Measurements from ENCODE around the gene TLE6.
"Not testable (repeated sequence)": the region's sequence is repeated elsewhere in the genome, so short reads cannot be mapped to it uniquely, and the experiment has no call there.

Gene TLE6

GRCh38 chr19:2974342-2975041, 2.9 kb upstream of the TLE6 start:
- DNase-seq (ENCODE audit: low spot score): no peak

- no peak for DNase-seq (ENCODE audit: low spot score)
Measured at GRCh38 chr19:2976609-2977000, 759 bp upstream of the TLE6 start.

GRCh38 chr19:2977746-2978138, 378 bp downstream of the TLE6 start:
- DNase-seq (ENCODE audit: low spot score): no peak

GRCh38 chr19:2978166-2978767, 903 bp downstream of the TLE6 start:
- no peak for DNase-seq (ENCODE audit: low spot score)

DNA sequence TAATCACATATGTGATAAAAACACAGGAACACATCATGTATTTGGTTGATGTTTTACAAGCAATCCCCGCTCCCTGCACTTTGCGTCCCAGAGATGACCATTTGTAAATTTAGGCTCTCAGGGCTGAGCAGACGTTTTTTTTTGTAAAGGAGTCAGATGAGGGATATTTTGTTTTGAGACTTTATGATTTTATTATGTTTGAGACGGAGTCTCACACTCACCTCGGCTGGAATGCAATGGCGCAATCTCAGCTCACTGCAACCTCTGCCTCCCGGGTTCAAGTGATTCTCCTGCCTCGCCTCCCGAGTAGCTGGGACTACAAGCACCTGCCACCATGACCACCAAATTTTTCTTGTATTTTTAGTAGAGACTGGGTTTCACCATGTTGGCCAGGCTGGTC, 1.4 kb downstream of the TLE6 start:
- no peak for DNase-seq (ENCODE audit: low spot score)

- no peak for DNase-seq (ENCODE audit: low spot score)
Measured at GRCh38 chr19:2981898-2982297, 4.5 kb downstream of the TLE6 start.

- no peak for DNase-seq (ENCODE audit: low spot score)
Measured at GRCh38 chr19:2982561-2982960, 5.2 kb downstream of the TLE6 start.

- no peak for DNase-seq (ENCODE audit: low spot score)
Measured at GRCh38 chr19:2982983-2983350, 5.6 kb downstream of the TLE6 start.

DNA sequence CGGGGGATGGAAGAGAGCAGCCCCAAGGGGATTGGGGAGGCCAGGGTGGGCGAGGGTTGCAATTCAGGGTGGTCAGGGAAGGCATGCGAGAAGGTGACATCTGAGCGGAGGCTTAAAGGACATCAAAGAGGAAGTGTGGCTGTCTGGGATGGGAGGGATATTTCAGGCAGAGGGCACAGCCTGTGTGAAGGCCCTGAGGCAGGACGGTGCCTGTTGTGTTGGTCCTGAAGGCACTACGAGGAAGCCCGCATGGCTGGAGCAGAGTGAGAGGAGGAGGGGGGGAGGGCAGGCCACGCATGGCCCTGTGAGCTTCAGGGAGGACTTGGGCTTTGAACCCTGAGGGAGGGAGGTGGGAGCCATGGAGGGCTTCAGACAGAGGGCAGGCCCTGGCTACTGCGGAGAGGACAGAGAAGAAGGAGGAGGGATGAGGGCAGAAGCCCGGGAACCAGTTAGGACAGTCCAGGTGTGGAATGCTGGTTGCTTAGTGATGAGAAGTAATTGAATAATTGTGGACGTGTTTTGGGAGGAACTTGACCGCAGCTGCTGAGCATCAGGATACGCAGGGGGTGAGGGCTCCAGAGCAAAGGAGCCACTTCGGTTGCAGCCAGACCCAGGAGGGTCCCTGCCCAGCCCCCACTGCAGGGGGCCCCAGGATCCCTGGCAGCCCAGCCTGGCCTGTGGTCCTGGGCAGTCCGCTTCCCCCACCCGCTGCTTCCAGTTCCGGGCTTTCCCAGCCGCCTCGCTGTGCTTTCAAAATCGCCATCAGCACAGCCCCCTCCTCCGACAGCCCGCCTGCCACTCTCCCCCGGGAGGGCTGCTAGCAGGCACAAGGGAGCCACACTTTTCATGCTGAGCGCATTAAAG, 6.2 kb downstream of the TLE6 start:
- DNase-seq (ENCODE audit: low spot score): no peak

DNA sequence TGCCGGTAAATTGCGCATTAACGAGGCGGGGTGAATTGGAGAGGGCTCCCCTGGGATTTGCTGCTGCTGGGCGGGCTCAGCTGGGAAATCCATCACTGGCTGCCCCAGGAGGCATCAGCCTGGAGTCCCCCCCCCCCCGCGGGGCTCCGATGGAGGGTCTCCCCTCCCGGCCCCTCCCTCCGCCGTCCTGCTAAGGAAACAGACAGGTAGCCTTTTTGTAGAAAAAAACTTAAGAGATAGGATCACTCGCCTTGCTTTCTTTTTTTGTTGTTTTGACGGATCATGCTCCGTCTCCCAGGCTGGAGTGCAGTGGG, 6.8 kb downstream of the TLE6 start:
- no peak for DNase-seq (ENCODE audit: low spot score)

- no peak for DNase-seq (ENCODE audit: low spot score)
Measured at GRCh38 chr19:2986951-2987524, 9.7 kb downstream of the TLE6 start.

DNA sequence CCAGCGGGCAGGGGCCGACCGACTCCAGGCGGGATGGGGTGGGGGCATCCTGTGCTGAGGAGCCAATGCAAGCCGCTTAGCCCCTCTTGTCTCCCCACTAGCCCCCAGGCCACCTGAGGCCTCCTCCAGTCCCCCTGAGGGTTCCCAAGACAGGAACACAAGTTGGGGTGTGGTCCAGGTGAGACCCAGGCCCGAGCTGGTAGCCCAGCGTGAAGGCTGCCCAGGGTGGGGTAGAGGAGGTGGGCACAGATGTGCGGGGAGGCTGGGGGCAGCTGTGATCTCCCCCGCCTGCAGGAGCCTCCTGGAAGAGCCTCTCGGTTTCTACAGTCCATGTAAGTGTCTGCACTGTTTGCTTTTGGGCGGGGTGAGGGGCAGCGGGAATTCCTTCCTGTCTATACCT, 10.4 kb downstream of the TLE6 start:
- no peak for DNase-seq (ENCODE audit: low spot score)

GRCh38 chr19:2988568-2988967, 11.2 kb downstream of the TLE6 start:
- no peak for DNase-seq (ENCODE audit: low spot score)

DNA sequence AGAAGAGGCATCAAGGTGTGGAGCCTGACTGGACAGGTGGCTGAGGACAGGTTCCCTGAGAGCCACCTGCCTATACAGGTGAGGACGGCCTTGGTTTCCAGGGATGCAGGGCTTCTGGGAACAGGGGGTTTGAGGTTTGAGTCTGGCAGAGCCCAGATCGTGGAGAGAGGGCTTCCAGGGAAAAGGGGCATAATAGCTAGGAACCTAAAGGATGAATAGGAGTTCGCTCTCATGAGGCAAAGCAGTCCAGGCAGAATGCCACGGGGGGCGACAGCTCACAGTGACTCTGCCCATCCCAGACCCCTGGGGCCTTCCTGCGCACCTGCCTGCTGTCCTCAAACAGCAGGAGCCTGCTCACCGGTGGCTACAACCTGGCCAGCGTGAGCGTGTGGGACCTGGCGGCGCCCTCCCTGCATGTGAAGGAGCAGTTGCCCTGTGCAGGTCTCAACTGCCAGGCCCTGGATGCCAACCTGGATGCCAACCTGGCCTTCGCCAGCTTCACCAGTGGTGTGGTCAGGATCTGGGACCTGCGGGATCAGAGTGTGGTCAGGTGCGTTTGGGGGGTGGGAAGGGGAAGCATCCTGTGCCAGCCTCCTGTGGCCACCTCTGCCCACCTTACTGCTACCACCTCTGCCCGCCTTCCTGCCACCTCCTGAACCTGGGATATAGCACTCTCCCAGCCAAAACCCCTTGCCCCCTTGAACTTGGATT, 12.0 kb downstream of the TLE6 start:
- no peak for DNase-seq (ENCODE audit: low spot score)

DNA sequence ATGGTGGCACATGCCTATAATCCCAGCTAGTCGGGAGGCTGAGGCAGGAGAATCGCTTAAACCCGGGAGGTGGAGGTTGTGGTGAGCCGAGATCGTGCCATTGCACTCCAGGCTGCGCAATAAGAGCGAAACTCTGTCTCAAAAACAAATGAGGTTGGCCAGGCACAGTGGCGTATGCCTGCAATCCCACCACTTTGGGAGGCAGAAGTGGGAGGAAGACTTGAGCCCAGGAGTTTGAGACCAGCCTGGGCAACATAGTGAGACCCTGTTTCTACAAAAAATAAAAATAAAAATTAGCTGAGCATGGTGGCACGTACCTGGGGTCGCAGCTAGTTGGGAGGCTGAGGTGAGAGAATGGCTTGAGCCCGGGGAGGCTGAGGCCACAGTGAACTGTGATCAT, 15.0 kb downstream of the TLE6 start:
- not testable (repeated sequence) for DNase-seq (ENCODE audit: low spot score)

- DNase-seq (ENCODE audit: low spot score): no peak
Measured at GRCh38 chr19:2992958-2993357, 15.6 kb downstream of the TLE6 start.

DNA sequence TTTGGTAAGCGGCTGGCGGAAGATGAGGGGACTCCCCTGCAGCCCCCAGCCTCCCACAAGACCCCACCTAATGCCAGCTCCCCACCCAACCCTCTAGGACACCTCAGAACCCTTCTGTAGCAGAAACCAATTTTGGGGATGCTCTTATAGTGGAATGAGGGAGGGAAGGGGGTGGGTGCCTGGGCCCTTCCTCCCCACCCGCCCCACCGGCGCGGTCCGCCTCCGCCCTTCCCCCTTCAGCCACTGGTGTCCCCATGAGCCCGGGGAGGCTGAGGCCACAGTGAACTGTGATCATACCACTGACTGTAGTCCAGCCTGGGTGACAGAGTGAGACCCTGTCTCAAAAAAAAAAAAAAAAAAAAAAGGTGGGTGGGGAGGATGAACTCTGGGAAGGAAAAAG, 16.2 kb downstream of the TLE6 start:
- DNase-seq (ENCODE audit: low spot score): no peak

DNA sequence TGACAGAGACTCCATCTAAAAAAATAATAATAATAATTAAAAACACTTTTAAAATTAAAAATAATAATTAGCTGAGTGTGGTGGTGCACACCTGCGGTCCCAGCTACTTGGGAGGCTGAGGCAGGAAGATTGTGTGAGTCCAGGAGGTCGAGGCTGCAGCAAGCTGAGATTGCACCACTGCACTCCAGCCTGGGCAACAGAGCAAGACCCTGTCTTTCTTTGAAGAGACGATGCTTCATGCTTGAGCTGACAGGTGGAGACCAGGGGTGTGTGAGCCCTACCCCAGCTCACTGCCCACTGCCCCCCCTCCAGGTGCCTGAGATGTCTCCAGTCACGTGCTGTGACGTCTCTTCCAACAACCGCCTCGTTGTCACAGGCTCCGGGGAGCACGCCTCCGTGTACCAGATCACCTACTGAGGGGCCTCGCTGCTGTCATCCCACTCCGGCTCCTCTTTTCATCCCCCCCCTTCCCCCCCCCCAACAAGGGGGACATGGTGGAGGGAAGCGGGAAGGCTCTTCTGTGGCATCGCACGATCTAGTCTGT, 17.3 kb downstream of the TLE6 start:
- no peak for DNase-seq (ENCODE audit: low spot score)

DNA sequence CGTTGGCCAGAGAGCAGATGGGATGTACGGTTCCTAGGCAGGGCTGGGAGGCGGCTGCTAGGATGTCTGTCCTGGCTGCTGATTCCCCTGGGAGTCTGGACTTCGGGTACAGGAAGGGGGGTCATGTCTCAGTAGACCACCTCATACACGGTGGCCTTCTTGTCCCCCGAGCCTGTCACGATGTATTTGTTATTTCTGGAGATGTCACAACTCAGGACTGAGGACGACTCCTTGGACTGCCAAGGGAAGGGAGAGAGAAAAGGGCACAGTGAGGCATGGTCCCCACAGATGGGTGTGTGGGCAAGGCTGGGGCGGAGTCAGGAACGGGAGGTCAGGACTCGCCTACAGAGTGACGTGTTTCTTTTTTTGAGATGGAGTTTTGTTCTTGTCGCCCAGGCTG, 20.4 kb downstream of the TLE6 start:
- DNase-seq (ENCODE audit: low spot score): no peak

GRCh38 chr19:2998642-2999041, 21.3 kb downstream of the TLE6 start:
- DNase-seq (ENCODE audit: low spot score): no peak

GRCh38 chr19:3001235-3001800, 24.0 kb downstream of the TLE6 start:
- DNase-seq (ENCODE audit: low spot score): no peak

DNA sequence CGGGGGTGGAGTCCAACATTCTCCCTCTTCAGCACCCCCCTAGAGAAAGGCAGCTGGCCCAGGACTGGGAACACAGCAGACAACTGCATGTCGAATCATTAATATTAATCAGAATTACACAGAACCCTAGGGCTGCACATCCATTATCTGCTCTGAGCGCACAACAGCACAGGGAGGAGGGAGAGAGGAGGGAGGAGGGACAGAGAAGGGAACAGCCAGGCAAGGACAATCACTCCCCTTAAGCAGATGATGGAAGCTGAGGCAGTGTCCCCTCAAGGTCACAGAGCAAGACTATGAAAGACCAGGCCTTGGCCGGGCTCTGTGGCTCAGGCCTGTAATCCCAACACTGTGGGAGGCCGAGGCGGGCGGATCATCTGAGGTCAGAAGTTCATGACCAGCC, 25.7 kb downstream of the TLE6 start:
- no peak for DNase-seq (ENCODE audit: low spot score)
